ENCODE measurements around the gene POR. TPM values are rescaled to one million over a fixed set of nuclear protein-coding genes. Genes with fewer than 3 reads are reported as not detected.
"Not testable (repeated sequence)": the region's sequence is repeated elsewhere in the genome, so short reads cannot be mapped to it uniquely, and the experiment has no call there.

POR gene
- polyA plus RNA-seq, 1 donor from 2014 or later, result 61.2 TPM

DNA sequence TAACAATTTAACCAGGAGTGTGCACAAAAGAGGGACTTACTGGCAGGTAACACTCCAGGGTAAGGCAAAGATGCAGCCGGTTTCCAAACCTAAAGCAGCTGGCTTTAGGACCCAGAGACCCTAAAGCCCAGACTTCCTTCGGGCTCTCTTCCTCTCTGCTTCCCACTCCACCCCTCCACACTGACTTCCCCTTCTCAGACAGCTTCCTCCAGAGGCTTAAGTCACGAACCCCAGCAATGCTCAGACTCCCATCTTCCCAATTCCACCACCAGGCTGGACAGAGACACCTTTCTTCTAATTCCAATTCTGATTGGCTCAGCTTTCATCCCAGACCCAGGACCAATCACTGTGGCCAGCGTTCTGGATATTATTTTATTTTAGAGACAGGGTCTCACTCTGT lies 108.0 kb downstream of the POR start:
- H3K4me2 ChIP-seq (ENCODE audit: low read length), result no peak overlapping the region

DNA sequence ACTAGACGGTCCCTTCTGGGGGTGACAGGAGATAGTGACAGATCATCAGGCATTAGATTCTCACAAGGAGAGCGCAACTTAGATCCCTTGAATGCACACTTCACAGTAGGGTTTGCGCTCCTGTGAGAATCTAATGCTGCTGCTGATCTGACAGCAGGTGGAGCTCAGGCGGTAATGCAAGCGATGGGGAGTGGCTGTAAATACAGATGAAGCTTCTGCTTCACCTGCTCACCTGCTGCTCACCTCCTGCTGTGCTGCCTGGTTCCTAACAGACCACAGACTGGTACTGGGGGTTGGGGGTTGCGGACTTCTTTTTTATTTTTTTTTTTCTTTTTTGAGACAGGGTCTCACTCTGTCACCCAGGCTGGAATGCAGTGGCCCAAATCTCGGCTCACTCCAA lies 114.7 kb downstream of the POR start:
- not testable (repeated sequence) for H2AFZ ChIP-seq (ENCODE audit: low read depth, low read length); H3K9me2 ChIP-seq (ENCODE audit: insufficient read depth, low read length); H3K4me3 ChIP-seq (ENCODE audit: low read length); H3K27ac ChIP-seq (ENCODE audit: low read length); H3K4me2 ChIP-seq (ENCODE audit: low read length); H3K79me2 ChIP-seq (replicated peaks; ENCODE audit: insufficient read depth, low read length); H3F3A ChIP-seq (ENCODE audit: insufficient read depth, low read length, poor library complexity, severe bottlenecking); H3K9ac ChIP-seq (ENCODE audit: low read length); H4K20me1 ChIP-seq (ENCODE audit: insufficient read depth); H3K9me3 ChIP-seq (ENCODE audit: low read length); H3K27me3 ChIP-seq (ENCODE audit: insufficient read depth, low read depth, low read length); H3K36me3 ChIP-seq (ENCODE audit: insufficient read depth, low read length)

More for the DNA sequence above, 108.0 kb downstream of the POR start:
- Histone ChIP-seq H3K9me2 (ENCODE audit: insufficient read depth, low read length) (no peaks in the 10 kb centered on the region), H3K9ac (ENCODE audit: low read length) (no peak overlapping the region), H3K79me2 (replicated peaks; ENCODE audit: insufficient read depth, low read length) (no peaks in the 10 kb centered on the region), H3K27ac (ENCODE audit: low read length) (no peak overlapping the region), H3K9me3 (ENCODE audit: low read length) (no peaks in the 10 kb centered on the region), H3K36me3 (ENCODE audit: insufficient read depth, low read length) (no peaks in the 10 kb centered on the region), H2AFZ (ENCODE audit: low read depth, low read length) (no peak overlapping the region), H3K4me3 (ENCODE audit: low read length) (no peak overlapping the region), H3K27me3 (ENCODE audit: insufficient read depth, low read depth, low read length) (no peaks in the 10 kb centered on the region), H3F3A (ENCODE audit: insufficient read depth, low read length, poor library complexity, severe bottlenecking) (no peaks in the 10 kb centered on the region), H4K20me1 (ENCODE audit: insufficient read depth) (no peaks in the 10 kb centered on the region)
- TF ChIP-seq EZH2 (IDR thresholded peaks at IDR 0.05; ENCODE audit: borderline replicate concordance, insufficient read depth, low read length, poor library complexity, severe bottlenecking), result no peak
- TF ChIP-seq POLR2AphosphoS5 (IDR thresholded peaks at IDR 0.05), result no peak
- TF ChIP-seq, protein P1, sequence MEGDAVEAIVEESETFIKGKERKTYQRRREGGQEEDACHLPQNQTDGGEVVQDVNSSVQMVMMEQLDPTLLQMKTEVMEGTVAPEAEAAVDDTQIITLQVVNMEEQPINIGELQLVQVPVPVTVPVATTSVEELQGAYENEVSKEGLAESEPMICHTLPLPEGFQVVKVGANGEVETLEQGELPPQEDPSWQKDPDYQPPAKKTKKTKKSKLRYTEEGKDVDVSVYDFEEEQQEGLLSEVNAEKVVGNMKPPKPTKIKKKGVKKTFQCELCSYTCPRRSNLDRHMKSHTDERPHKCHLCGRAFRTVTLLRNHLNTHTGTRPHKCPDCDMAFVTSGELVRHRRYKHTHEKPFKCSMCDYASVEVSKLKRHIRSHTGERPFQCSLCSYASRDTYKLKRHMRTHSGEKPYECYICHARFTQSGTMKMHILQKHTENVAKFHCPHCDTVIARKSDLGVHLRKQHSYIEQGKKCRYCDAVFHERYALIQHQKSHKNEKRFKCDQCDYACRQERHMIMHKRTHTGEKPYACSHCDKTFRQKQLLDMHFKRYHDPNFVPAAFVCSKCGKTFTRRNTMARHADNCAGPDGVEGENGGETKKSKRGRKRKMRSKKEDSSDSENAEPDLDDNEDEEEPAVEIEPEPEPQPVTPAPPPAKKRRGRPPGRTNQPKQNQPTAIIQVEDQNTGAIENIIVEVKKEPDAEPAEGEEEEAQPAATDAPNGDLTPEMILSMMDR (IDR thresholded peaks at IDR 0.05; ENCODE audit: poor library complexity, severe bottlenecking), result no peak
- TF ChIP-seq REST (IDR thresholded peaks at IDR 0.05; ENCODE audit: borderline replicate concordance), result no peak
- no peak for TF ChIP-seq TAF1 (IDR thresholded peaks at IDR 0.05; ENCODE audit: low read depth)
- no peak for TF ChIP-seq MXI1 (conservative IDR thresholded peaks at IDR 0.05; ENCODE audit: poor library complexity, severe bottlenecking)
- TF ChIP-seq RAD21 (conservative IDR thresholded peaks at IDR 0.05), result no peak
- no peak for TF ChIP-seq EP300 (conservative IDR thresholded peaks at IDR 0.05; ENCODE audit: poor library complexity, severe bottlenecking)
- no peak for TF ChIP-seq SMC3 (conservative IDR thresholded peaks at IDR 0.05; ENCODE audit: poor library complexity)

GRCh38 chr7:76031964-76032363 lies 117.0 kb downstream of the POR start:
- H3K36me3 ChIP-seq (ENCODE audit: insufficient read depth, low read length), result no peaks in the 10 kb centered on the region
- no peak overlapping the region for H2AFZ ChIP-seq (ENCODE audit: low read depth, low read length)
- H3K9me3 ChIP-seq (ENCODE audit: low read length), result no peaks in the 10 kb centered on the region
- H4K20me1 ChIP-seq (ENCODE audit: insufficient read depth), result no peaks in the 10 kb centered on the region
- no peak overlapping the region for H3K27ac ChIP-seq (ENCODE audit: low read length)
- no peaks in the 10 kb centered on the region for H3K79me2 ChIP-seq (replicated peaks; ENCODE audit: insufficient read depth, low read length)
- TF ChIP-seq EZH2 (IDR thresholded peaks at IDR 0.05; ENCODE audit: borderline replicate concordance, insufficient read depth, low read length, poor library complexity, severe bottlenecking), result no peak
- no peak for TF ChIP-seq EP300 (conservative IDR thresholded peaks at IDR 0.05; ENCODE audit: poor library complexity, severe bottlenecking)
- TF ChIP-seq MXI1 (conservative IDR thresholded peaks at IDR 0.05; ENCODE audit: poor library complexity, severe bottlenecking), result no peak
- no peak for TF ChIP-seq POLR2AphosphoS5 (IDR thresholded peaks at IDR 0.05)
- no peak for TF ChIP-seq SMC3 (conservative IDR thresholded peaks at IDR 0.05; ENCODE audit: poor library complexity)
- TF ChIP-seq, protein P1 (IDR thresholded peaks at IDR 0.05; ENCODE audit: poor library complexity, severe bottlenecking), result no peak
- no peak for TF ChIP-seq RAD21 (conservative IDR thresholded peaks at IDR 0.05)
- no peak for TF ChIP-seq REST (IDR thresholded peaks at IDR 0.05; ENCODE audit: borderline replicate concordance)
- no peak for TF ChIP-seq TAF1 (IDR thresholded peaks at IDR 0.05; ENCODE audit: low read depth)
- H3K9me2 ChIP-seq (ENCODE audit: insufficient read depth, low read length), result no peaks in the 10 kb centered on the region
- H3K9ac ChIP-seq (ENCODE audit: low read length), result no peak overlapping the region
- H3K4me3 ChIP-seq (ENCODE audit: low read length), result no peak overlapping the region
- H3K27me3 ChIP-seq (ENCODE audit: insufficient read depth, low read depth, low read length), result no peaks in the 10 kb centered on the region
- no peaks in the 10 kb centered on the region for H3F3A ChIP-seq (ENCODE audit: insufficient read depth, low read length, poor library complexity, severe bottlenecking)
- H3K4me2 ChIP-seq (ENCODE audit: low read length), result no peak overlapping the region

Measured in neural cell (in vitro differentiated cells).